Trophoblast cell (in vitro differentiated cells and primary cell): ENCODE data around the gene NEUROD2.

Source experiments
- DNase-seq, 2 donors: peaks; one replicate each; pipeline ENCODE4 v3.0.0-alpha.2; 2016
- H2AFZ ChIP-seq: 2 replicates; pipeline ENCODE4 v1.6.1; 2013; ENCODE audit warnings: low read length, moderate library complexity, mild to moderate bottlenecking; ENCODE audit not compliant: insufficient read depth, poor library complexity
- H2AK5ac ChIP-seq: 2 replicates; pipeline ENCODE4 v1.6.1; 2013; ENCODE audit warnings: mild to moderate bottlenecking, low read length
- H2BK120ac ChIP-seq: 2 replicates; pipeline ENCODE4 v1.6.1; 2013; ENCODE audit warnings: low read length, mild to moderate bottlenecking, moderate library complexity; ENCODE audit not compliant: insufficient read depth, poor library complexity
- H2BK12ac ChIP-seq: 2 replicates; pipeline ENCODE4 v1.6.1; 2013; ENCODE audit warnings: mild to moderate bottlenecking, low read length, moderate library complexity
- H2BK5ac ChIP-seq: 2 replicates; pipeline ENCODE4 v1.6.1; 2013; ENCODE audit warnings: low read length, low read depth, moderate library complexity, mild to moderate bottlenecking; ENCODE audit not compliant: poor library complexity
- H3K14ac ChIP-seq: 2 replicates; pipeline ENCODE4 v1.6.1; 2013; ENCODE audit warnings: mild to moderate bottlenecking, low read length
- H3K18ac ChIP-seq: 2 replicates; pipeline ENCODE4 v1.6.1; 2013; ENCODE audit warnings: mild to moderate bottlenecking, low read length
- H3K23ac ChIP-seq: 2 replicates; pipeline ENCODE4 v1.6.1; 2013; ENCODE audit warnings: low read length
- H3K27ac ChIP-seq: 2 replicates; pipeline ENCODE4 v1.5.1; 2013; ENCODE audit warnings: low read depth, mild to moderate bottlenecking, inconsistent platforms, low read length, moderate library complexity
- H3K27me3 ChIP-seq: 2 replicates; pipeline ENCODE4 v1.6.1; 2013; ENCODE audit warnings: inconsistent platforms, mild to moderate bottlenecking, low read length, moderate library complexity; ENCODE audit not compliant: insufficient read depth
- H3K36me3 ChIP-seq, 2 experiments: 1 replicate in 1 of 2; 2 replicates in 1 of 2; pipeline ENCODE4 v1.6.1; 2013; ENCODE audit warnings: low read length in 2 of 2, mild to moderate bottlenecking in 2 of 2, moderate library complexity in 1 of 2; ENCODE audit not compliant: insufficient read depth in 2 of 2, control insufficient read depth in 1 of 2
- H3K4ac ChIP-seq: 2 replicates; pipeline ENCODE4 v1.6.1; 2013; ENCODE audit warnings: low read depth, mild to moderate bottlenecking, low read length, moderate library complexity
- H3K4me1 ChIP-seq, 2 experiments: 1 replicate in 1 of 2; 2 replicates in 1 of 2; pipeline ENCODE4 v1.6.1; 2013; ENCODE audit warnings: low read length in 2 of 2, mild to moderate bottlenecking in 2 of 2, moderate library complexity in 1 of 2; ENCODE audit not compliant: insufficient read depth in 2 of 2, control insufficient read depth in 1 of 2
- H3K4me2 ChIP-seq: 2 replicates; pipeline ENCODE4 v1.6.1; 2013; ENCODE audit warnings: inconsistent platforms, mild to moderate bottlenecking, low read length, moderate library complexity
- H3K4me3 ChIP-seq: 2 replicates; pipeline ENCODE4 v1.5.1; 2013; ENCODE audit warnings: mild to moderate bottlenecking, low read depth, low read length, inconsistent platforms
- H3K79me1 ChIP-seq: one replicate; pipeline ENCODE4 v1.6.1; 2013; ENCODE audit warnings: low read length
- H3K79me2 ChIP-seq: 2 replicates; pipeline ENCODE4 v1.6.1; 2013; ENCODE audit warnings: low read length, mild to moderate bottlenecking; ENCODE audit not compliant: control insufficient read depth, insufficient read depth, poor library complexity
- H3K9ac ChIP-seq: 2 replicates; pipeline ENCODE4 v1.6.1; 2013; ENCODE audit warnings: mild to moderate bottlenecking, low read length
- H3K9me3 ChIP-seq: 2 replicates; pipeline ENCODE4 v1.6.1; 2013; ENCODE audit warnings: low read depth, mild to moderate bottlenecking, control low read depth, inconsistent platforms, low read length; ENCODE audit not compliant: insufficient read depth
- H4K12ac ChIP-seq: 2 replicates; pipeline ENCODE4 v1.6.1; 2013; ENCODE audit warnings: low read depth, mild to moderate bottlenecking, low read length, moderate library complexity
- H4K8ac ChIP-seq: 2 replicates; pipeline ENCODE4 v1.6.1; 2013; ENCODE audit warnings: low read depth, mild to moderate bottlenecking, low read length, moderate library complexity
- H4K91ac ChIP-seq: one replicate; pipeline ENCODE4 v1.6.1; 2013; ENCODE audit warnings: low read depth, mild to moderate bottlenecking, low read length, moderate library complexity
- WGBS: extraction: QIAGEN DNeasy Blood & Tissue Kit; methylation state at CpG from one replicate; pipeline ENCODE4 v1.1.7; 2013; ENCODE audit warnings: missing lambda C conversion rate; ENCODE audit not compliant: insufficient read length, insufficient coverage; ENCODE audit errors: extremely low coverage; 5-methylcytosine and 5-hydroxymethylcytosine counted together

Gene NEUROD2

GRCh38 chr17:39615434-39615833 lies 7.7 kb upstream of the NEUROD2 start:
- Histone ChIP-seq H2BK5ac (no peak overlapping the region), H3K23ac (no peak overlapping the region), H3K9ac (no peak overlapping the region), H3K18ac (no peak overlapping the region), H3K27ac (no peak overlapping the region), H3K4ac (no peak overlapping the region), H3K79me2 (no peaks in the 10 kb centered on the region), H4K8ac (no peak overlapping the region), H3K4me1 (peaks cover 2 to 3% of the 10 kb centered on the region in 2 experiments), H3K27me3 (peaks cover 50% of the 10 kb centered on the region), H2BK12ac (no peak overlapping the region), H3K79me1 (no peaks in the 10 kb centered on the region), H3K14ac (no peak overlapping the region), H2AK5ac (no peak overlapping the region), H3K36me3 (no peaks in the 10 kb centered on the region), H3K4me2 (no peak overlapping the region), H3K4me3 (no peak overlapping the region), H3K9me3 (peaks cover 6% of the 10 kb centered on the region), H4K91ac (no peak overlapping the region), H2AFZ (no peak overlapping the region), H2BK120ac (no peak overlapping the region), H4K12ac (no peak overlapping the region)
- DNase-seq: no peak
- no CpG with 5 or more reads among the region's 6 CpGs for WGBS

GRCh38 chr17:39614545-39615157 lies 6.9 kb upstream of the NEUROD2 start:
- WGBS: no CpG with 5 or more reads among the region's 3 CpGs

DNA sequence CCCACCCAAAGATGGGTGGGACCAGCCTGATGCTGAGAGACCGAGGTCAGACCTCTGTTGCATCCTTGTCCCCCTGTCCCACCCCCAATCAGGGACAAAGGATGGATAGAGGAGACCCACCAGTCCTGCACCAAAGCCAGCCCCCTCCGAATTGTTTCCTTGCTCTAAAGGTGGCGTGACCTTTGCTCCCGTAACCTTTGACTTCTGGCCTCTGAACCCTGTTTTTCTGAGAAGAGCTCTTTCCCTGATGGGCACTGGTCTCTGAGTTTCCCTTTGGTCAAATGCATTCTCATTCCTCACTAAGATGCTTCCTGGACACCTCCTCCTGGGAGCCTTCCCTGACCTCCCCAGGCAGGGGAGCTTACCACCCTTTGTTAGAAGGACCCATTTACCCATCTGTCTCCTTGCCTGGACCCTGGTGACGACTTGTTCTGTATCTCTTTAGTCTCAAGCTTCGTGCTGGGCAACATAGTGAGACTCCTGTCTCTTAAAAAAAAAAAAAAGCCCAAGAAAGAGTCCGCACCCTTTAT lies 5.3 kb upstream of the NEUROD2 start:
- H3K4me2 ChIP-seq: no peak overlapping the region
- H2AK5ac ChIP-seq: no peak overlapping the region
- H3K4me1 ChIP-seq: peaks cover 0 to 3% of the 10 kb centered on the region in 2 experiments
- H3K4me3 ChIP-seq: no peak overlapping the region
- H3K79me1 ChIP-seq: no peaks in the 10 kb centered on the region
- H3K27me3 ChIP-seq: peaks cover 50% of the 10 kb centered on the region
- no peak overlapping the region for H3K4ac ChIP-seq
- no peak overlapping the region for H3K23ac ChIP-seq
- peaks cover 4% of the 10 kb centered on the region for H3K9me3 ChIP-seq
- no peak overlapping the region for H2BK120ac ChIP-seq
- no peak overlapping the region for H4K12ac ChIP-seq
- no peaks in the 10 kb centered on the region for H3K36me3 ChIP-seq
- H4K8ac ChIP-seq: no peak overlapping the region
- no peak overlapping the region for H2AFZ ChIP-seq
- DNase-seq: no peak
- H3K18ac ChIP-seq: no peak overlapping the region
- no CpG with 5 or more reads among the region's 7 CpGs for WGBS
- H3K14ac ChIP-seq: no peak overlapping the region
- H3K79me2 ChIP-seq: no peaks in the 10 kb centered on the region
- H3K27ac ChIP-seq: no peak overlapping the region
- H2BK12ac ChIP-seq: no peak overlapping the region
- H2BK5ac ChIP-seq: no peak overlapping the region
- H4K91ac ChIP-seq: no peak overlapping the region
- H3K9ac ChIP-seq: no peak overlapping the region

More at GRCh38 chr17:39614545-39615157, 6.9 kb upstream of the NEUROD2 start:
- H4K12ac ChIP-seq: no peak overlapping the region
- no peak for DNase-seq
- no peaks in the 10 kb centered on the region for H3K79me1 ChIP-seq
- H3K4ac ChIP-seq: no peak overlapping the region
- no peak overlapping the region for H2BK120ac ChIP-seq
- H4K91ac ChIP-seq: no peak overlapping the region
- no peak overlapping the region for H3K23ac ChIP-seq
- H2BK5ac ChIP-seq: no peak overlapping the region
- no peak overlapping the region for H4K8ac ChIP-seq
- peaks cover 52% of the 10 kb centered on the region for H3K27me3 ChIP-seq
- no peak overlapping the region for H2AFZ ChIP-seq
- H3K18ac ChIP-seq: no peak overlapping the region
- H3K4me2 ChIP-seq: no peak overlapping the region
- H3K4me1 ChIP-seq: peaks cover 2 to 3% of the 10 kb centered on the region in 2 experiments
- no peaks in the 10 kb centered on the region for H3K79me2 ChIP-seq
- H2AK5ac ChIP-seq: no peak overlapping the region
- peaks cover 6% of the 10 kb centered on the region for H3K9me3 ChIP-seq
- H3K9ac ChIP-seq: no peak overlapping the region
- no peak overlapping the region for H3K4me3 ChIP-seq
- H3K36me3 ChIP-seq: no peaks in the 10 kb centered on the region
- H3K14ac ChIP-seq: no peak overlapping the region
- H3K27ac ChIP-seq: no peak overlapping the region
- H2BK12ac ChIP-seq: no peak overlapping the region

GRCh38 chr17:39612291-39612894 lies 4.7 kb upstream of the NEUROD2 start:
- no peak overlapping the region for H2AFZ ChIP-seq
- no CpG with 5 or more reads among the region's 22 CpGs for WGBS
- no peak overlapping the region for H3K9ac ChIP-seq
- peaks cover 50% of the 10 kb centered on the region for H3K27me3 ChIP-seq
- no peak overlapping the region for H2BK5ac ChIP-seq
- no peak overlapping the region for H3K4me3 ChIP-seq
- no peaks in the 10 kb centered on the region for H3K4me1 ChIP-seq
- H4K91ac ChIP-seq: no peak overlapping the region
- no peaks in the 10 kb centered on the region for H3K36me3 ChIP-seq
- H2BK12ac ChIP-seq: no peak overlapping the region
- no peak overlapping the region for H4K12ac ChIP-seq
- H3K14ac ChIP-seq: no peak overlapping the region
- no peak overlapping the region for H3K23ac ChIP-seq
- H3K4me2 ChIP-seq: no peak overlapping the region
- no peaks in the 10 kb centered on the region for H3K79me1 ChIP-seq
- H2BK120ac ChIP-seq: no peak overlapping the region
- H3K79me2 ChIP-seq: no peaks in the 10 kb centered on the region
- DNase-seq: no peak
- H3K4ac ChIP-seq: no peak overlapping the region
- H2AK5ac ChIP-seq: no peak overlapping the region
- no peak overlapping the region for H4K8ac ChIP-seq
- no peak overlapping the region for H3K18ac ChIP-seq
- H3K27ac ChIP-seq: no peak overlapping the region
- peaks cover 4% of the 10 kb centered on the region for H3K9me3 ChIP-seq
